Omental fat pad (tissue), 4 donors: ENCODE results near the gene EVX2. TPM values are rescaled to one million over a fixed set of nuclear protein-coding genes. Genes with fewer than 3 reads are reported as not detected.
A peak's percentile ranks its signal among the peaks of the same experiment; 100 is the strongest.

Source experiments
- ATAC-seq: fragments of 150-250 bp; one replicate; pipeline ENCODE4 v1.9.1; 2016; ENCODE audit warnings: mild to moderate bottlenecking, moderate library complexity; ENCODE audit not compliant: low FRiP score
- DNase-seq: peaks from one replicate; pipeline ENCODE4 v3.0.0-alpha.2; 2019; ENCODE audit warnings: low spot score
- total RNA-seq, 4 donors: library from RNA; depleted of rRNA; stranded (reverse); fragments of >200 nt; gene quantifications; one replicate each; pipeline ENCODE4 v1.1.0, GENCODE V29; 2016
- TF ChIP-seq, protein P1 (sequence below), 3 donors: fragments of 450-650 bp; IDR thresholded peaks; one replicate each; pipeline ENCODE4 v1.5.1; 2016 to 2017; ENCODE audit warnings: antibody characterized with exemption in 3 of 3, mild to moderate bottlenecking in 3 of 3, moderate library complexity in 2 of 3

The EVX2 gene
- total RNA-seq, 4 donors from 2014 or later, result not detected

GRCh38 chr2:176124947-176125771 lies 41.4 kb upstream of the EVX2 start:
- TF ChIP-seq, protein P1, sequence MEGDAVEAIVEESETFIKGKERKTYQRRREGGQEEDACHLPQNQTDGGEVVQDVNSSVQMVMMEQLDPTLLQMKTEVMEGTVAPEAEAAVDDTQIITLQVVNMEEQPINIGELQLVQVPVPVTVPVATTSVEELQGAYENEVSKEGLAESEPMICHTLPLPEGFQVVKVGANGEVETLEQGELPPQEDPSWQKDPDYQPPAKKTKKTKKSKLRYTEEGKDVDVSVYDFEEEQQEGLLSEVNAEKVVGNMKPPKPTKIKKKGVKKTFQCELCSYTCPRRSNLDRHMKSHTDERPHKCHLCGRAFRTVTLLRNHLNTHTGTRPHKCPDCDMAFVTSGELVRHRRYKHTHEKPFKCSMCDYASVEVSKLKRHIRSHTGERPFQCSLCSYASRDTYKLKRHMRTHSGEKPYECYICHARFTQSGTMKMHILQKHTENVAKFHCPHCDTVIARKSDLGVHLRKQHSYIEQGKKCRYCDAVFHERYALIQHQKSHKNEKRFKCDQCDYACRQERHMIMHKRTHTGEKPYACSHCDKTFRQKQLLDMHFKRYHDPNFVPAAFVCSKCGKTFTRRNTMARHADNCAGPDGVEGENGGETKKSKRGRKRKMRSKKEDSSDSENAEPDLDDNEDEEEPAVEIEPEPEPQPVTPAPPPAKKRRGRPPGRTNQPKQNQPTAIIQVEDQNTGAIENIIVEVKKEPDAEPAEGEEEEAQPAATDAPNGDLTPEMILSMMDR (IDR thresholded peaks at IDR 0.05), result no peak
- DNase-seq (no peak), ATAC-seq (no peak)

- DNase-seq (no peak), ATAC-seq (no peak)
- TF ChIP-seq, protein P1 (IDR thresholded peaks at IDR 0.05), result no peak
Observed at GRCh38 chr2:176124110-176124946, 40.6 kb upstream of the EVX2 start.

DNA sequence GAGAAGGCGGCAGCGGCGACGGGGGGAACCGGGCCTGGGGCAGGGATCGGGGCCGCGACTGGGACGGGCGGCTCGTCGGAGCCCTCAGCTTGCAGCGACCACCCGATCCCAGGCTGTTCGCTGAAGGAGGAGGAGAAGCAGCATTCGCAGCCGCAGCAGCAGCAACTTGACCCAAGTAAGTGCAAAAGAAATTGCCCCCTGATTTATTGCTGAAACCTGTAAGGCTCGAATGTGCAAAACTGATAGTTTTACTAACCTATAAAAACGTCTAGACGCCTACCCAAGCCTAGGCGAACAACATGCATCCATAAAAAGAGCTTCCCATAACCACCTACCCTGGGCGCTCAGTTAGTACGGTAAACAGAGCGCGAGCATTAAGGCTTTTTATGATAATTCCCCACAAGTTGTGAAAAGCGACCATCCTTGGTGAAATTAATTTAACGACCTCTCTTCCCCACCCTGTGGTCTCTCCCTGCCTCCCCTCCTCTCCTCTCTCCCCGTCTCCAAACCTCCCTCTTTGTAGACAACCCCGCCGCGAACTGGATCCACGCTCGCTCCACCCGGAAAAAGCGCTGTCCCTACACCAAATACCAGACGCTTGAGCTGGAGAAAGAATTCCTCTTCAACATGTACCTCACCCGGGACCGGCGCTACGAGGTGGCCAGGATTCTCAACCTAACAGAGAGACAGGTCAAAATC lies 39.8 kb upstream of the EVX2 start:
- DNase-seq, result no peak
- no peak for ATAC-seq

DNA sequence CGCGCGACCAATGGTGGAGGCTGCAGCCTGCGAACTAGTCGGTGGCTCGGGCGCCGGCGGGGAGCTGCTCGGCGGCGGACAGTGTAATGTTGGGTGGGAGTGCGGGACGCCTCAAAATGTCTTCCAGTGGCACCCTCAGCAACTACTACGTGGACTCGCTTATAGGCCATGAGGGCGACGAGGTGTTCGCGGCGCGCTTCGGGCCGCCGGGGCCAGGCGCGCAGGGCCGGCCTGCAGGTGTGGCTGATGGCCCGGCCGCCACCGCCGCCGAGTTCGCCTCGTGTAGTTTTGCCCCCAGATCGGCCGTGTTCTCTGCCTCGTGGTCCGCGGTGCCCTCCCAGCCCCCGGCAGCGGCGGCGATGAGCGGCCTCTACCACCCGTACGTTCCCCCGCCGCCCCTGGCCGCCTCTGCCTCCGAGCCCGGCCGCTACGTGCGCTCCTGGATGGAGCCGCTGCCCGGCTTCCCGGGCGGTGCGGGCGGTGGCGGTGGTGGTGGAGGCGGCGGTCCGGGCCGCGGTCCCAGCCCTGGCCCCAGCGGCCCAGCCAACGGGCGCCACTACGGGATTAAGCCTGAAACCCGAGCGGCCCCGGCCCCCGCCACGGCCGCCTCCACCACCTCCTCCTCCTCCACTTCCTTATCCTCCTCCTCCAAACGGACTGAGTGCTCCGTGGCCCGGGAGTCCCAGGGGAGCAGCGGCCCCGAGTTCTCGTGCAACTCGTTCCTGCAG lies 39.1 kb upstream of the EVX2 start, which contains the start of gene HOXD9:
TSS of gene HOXD9 (plus strand) at position 37 of the 728 bp plus-strand sequence. CDS start at position 87, 50 bp downstream.
- DNase-seq, result peak; percentile 53
- TF ChIP-seq, protein P1 (IDR thresholded peaks at IDR 0.05), result no peak
- ATAC-seq, result peak; percentile 38

More for the DNA sequence above, 39.8 kb upstream of the EVX2 start:
- TF ChIP-seq, protein P1 (IDR thresholded peaks at IDR 0.05), result no peak

GRCh38 chr2:176122052-176122682 lies 38.4 kb upstream of the EVX2 start:
- ATAC-seq (no peak), DNase-seq (no peak)
- TF ChIP-seq, protein P1 (IDR thresholded peaks at IDR 0.05), result no peak
